PC-3 (cell line): ENCODE measurements around the gene MCF2L2.

Source experiments
- EZH2 ChIP-seq: fragments of 300-600 bp; sonication (generic); IDR thresholded peaks from one replicate; pipeline ENCODE4 v1.6.1; 2017; ENCODE audit warnings: antibody characterized with exemption, mild to moderate bottlenecking, low read length; ENCODE audit not compliant: unreplicated experiment
- EZH2phosphoT487 ChIP-seq: fragments of 300-600 bp; sonication (generic); IDR thresholded peaks from 2 replicates; pipeline ENCODE4 v1.6.1; 2018; ENCODE audit warnings: mild to moderate bottlenecking, antibody characterized with exemption, low read length, borderline replicate concordance
- TF ChIP-seq, protein P1 (sequence below): fragments of 300-600 bp; sonication (generic); conservative IDR thresholded peaks from 2 replicates; pipeline ENCODE4 v1.5.1; 2017; ENCODE audit warnings: antibody characterized with exemption, low read depth, mild to moderate bottlenecking, low read length

- TF ChIP-seq, protein P1, sequence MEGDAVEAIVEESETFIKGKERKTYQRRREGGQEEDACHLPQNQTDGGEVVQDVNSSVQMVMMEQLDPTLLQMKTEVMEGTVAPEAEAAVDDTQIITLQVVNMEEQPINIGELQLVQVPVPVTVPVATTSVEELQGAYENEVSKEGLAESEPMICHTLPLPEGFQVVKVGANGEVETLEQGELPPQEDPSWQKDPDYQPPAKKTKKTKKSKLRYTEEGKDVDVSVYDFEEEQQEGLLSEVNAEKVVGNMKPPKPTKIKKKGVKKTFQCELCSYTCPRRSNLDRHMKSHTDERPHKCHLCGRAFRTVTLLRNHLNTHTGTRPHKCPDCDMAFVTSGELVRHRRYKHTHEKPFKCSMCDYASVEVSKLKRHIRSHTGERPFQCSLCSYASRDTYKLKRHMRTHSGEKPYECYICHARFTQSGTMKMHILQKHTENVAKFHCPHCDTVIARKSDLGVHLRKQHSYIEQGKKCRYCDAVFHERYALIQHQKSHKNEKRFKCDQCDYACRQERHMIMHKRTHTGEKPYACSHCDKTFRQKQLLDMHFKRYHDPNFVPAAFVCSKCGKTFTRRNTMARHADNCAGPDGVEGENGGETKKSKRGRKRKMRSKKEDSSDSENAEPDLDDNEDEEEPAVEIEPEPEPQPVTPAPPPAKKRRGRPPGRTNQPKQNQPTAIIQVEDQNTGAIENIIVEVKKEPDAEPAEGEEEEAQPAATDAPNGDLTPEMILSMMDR, result no peak
- TF ChIP-seq EZH2 (no peak), EZH2phosphoT487 (no peak)
These were observed 14.6 kb upstream of the MCF2L2 start for GRCh38 chr3:183442994-183443393.
